Rectal smooth muscle tissue (tissue), 1 donor: Measurements from ENCODE around the gene BEGAIN.

Experiments
- H3K27ac ChIP-seq: one replicate; pipeline ENCODE4 v1.7.0; 2013; ENCODE audit warnings: low read depth, low read length, inconsistent platforms
- H3K27me3 ChIP-seq: one replicate; pipeline ENCODE4 v1.7.0; 2013; ENCODE audit warnings: low read length; ENCODE audit not compliant: control insufficient read depth, insufficient read depth
- H3K36me3 ChIP-seq: one replicate; pipeline ENCODE4 v1.7.0; 2013; ENCODE audit warnings: low read length; ENCODE audit not compliant: control insufficient read depth, insufficient read depth
- H3K4me1 ChIP-seq: one replicate; pipeline ENCODE4 v1.7.0; 2013; ENCODE audit warnings: low read length; ENCODE audit not compliant: control insufficient read depth, insufficient read depth
- H3K4me3 ChIP-seq: one replicate; pipeline ENCODE4 v1.7.0; 2013; ENCODE audit warnings: low read length
- H3K9ac ChIP-seq: one replicate; pipeline ENCODE4 v1.7.0; 2013; ENCODE audit warnings: low read length

Gene BEGAIN

DNA sequence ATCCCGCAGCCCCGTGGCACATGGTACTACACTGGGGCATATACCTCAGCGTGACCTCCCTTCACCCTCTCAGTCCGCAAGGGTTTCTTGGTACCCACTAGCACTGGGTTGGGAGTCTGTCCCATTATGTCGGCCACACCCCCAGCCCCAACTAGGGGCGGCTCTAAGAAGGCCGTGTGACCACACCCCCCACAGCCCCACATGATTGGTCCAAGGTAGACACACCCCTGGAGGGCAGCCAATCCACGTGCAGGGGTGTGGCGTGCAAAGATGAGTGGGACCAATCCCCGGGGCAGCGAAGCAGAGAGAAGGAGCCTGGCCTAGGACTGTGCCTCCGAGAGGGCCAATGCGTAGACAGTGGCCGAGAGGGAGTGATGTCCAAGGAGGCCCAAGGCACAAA lies 34.6 kb upstream of the BEGAIN start:
- Histone ChIP-seq H3K27me3 (peaks cover 2% of the 10 kb centered on the region), H3K36me3 (no peaks in the 10 kb centered on the region), H3K4me1 (no peaks in the 10 kb centered on the region), H3K4me3 (no peak overlapping the region), H3K27ac (no peak overlapping the region), H3K9ac (no peak overlapping the region)

GRCh38 chr14:100620255-100621100 lies 33.3 kb upstream of the BEGAIN start:
- Histone ChIP-seq H3K27ac (no peak overlapping the region), H3K27me3 (no peaks in the 10 kb centered on the region), H3K36me3 (no peaks in the 10 kb centered on the region), H3K4me1 (no peaks in the 10 kb centered on the region), H3K4me3 (no peak overlapping the region), H3K9ac (no peak overlapping the region)

DNA sequence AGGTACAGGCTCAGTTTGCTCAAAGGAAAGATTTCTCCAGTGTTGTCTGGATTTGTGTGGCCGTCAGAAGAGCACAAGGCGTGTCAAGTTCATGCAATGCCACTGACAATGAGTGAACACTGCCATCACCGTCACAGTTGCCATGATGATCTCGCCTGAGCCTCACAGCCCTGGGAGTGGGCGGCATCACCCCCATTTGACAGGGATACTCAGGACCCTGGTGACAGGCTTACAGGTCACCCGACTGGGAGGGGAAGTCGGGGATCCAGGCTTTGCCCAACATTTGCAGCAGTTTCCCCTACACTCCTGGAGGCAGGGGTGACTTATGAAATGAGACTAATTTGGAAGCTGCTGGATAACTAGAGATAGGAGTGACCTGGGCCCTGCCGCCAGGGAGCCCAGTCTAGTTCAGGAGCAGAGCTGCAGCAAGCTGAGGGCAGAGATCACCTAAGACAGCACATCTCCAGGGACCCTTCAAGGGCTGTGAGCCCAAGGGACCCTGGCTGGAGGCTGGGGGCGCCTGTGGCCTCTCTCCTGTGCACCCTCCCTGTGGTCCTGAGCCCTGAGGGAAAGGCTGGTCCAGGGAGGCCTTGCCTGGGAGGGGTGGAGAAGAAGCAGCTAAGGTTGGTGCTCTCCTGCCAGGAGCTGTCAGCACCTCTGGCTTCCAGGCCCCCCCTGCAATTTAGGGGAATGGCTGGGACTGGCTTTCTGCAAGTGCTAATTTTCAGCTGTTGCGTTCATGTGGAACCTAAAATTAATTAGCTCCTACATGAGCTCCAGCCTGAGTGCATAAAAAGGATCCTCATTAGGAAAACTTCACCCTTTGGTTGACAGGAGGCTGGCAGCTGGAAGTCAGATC lies 32.4 kb upstream of the BEGAIN start:
- Histone ChIP-seq H3K4me3 (no peak overlapping the region), H3K36me3 (no peaks in the 10 kb centered on the region), H3K9ac (no peak overlapping the region), H3K27ac (no peak overlapping the region), H3K4me1 (no peaks in the 10 kb centered on the region), H3K27me3 (no peaks in the 10 kb centered on the region)

GRCh38 chr14:100618763-100619320 lies 31.6 kb upstream of the BEGAIN start:
- H3K9ac ChIP-seq = no peak overlapping the region
- H3K27ac ChIP-seq = no peak overlapping the region
- no peak overlapping the region for H3K4me3 ChIP-seq
- H3K27me3 ChIP-seq = no peaks in the 10 kb centered on the region
- H3K36me3 ChIP-seq = no peaks in the 10 kb centered on the region
- no peaks in the 10 kb centered on the region for H3K4me1 ChIP-seq

- Histone ChIP-seq H3K27me3 (no peaks in the 10 kb centered on the region), H3K36me3 (no peaks in the 10 kb centered on the region), H3K27ac (no peak overlapping the region), H3K9ac (no peak overlapping the region), H3K4me1 (no peaks in the 10 kb centered on the region), H3K4me3 (no peak overlapping the region)
Observed at GRCh38 chr14:100618318-100618693, 31.1 kb upstream of the BEGAIN start.

DNA sequence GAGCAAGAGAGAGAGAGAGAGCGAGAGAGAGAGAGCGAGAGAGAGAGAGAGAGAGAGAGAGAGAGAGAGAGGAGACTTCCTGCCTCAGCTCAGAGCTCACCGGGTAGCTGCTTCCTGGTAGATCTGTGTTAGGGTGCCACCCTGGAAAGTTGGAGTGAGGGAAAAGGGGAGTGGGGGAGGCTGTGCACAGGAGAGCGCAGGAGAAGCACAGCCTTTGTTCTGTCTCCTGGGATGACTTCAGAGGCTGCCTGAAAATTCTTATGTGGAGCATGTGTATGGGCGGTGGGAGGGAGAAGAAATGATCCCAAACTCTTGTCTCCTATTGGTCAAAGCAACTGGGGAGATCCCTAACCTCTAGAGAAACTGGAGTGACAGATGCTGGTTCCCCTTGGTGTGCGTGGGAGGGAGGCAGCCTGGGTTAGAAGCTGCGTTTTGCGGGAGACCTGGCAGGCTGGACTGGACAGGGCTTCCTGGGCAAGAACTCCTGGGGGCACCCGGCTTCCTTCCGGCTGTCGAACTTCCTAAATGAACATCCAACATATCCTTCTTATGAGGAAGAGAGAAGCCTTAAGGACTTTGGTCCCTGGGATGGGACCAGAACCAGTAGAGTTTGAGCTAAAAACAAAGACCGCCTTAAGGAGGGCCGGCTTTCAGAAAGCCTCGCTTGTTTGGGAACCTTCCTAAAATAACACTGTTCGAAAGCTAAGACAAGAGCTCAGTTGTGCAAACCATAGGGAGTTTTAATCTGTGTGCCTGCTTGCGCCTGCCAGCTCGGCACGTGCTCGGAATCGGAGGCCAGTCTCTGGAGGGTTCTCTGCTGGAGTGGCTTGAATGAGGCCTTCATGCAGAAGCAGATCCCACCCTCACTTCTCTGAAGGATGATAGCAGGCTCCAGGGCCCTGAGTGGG lies 30.4 kb upstream of the BEGAIN start:
- Histone ChIP-seq H3K27me3 (no peaks in the 10 kb centered on the region), H3K9ac (no peak overlapping the region), H3K27ac (no peak overlapping the region), H3K4me1 (no peaks in the 10 kb centered on the region), H3K36me3 (no peaks in the 10 kb centered on the region), H3K4me3 (no peak overlapping the region)

GRCh38 chr14:100616854-100617409 lies 29.7 kb upstream of the BEGAIN start:
- no peaks in the 10 kb centered on the region for H3K27me3 ChIP-seq
- H3K4me1 ChIP-seq = no peaks in the 10 kb centered on the region
- H3K27ac ChIP-seq = no peak overlapping the region
- H3K9ac ChIP-seq = no peak overlapping the region
- no peaks in the 10 kb centered on the region for H3K36me3 ChIP-seq
- H3K4me3 ChIP-seq = no peak overlapping the region

GRCh38 chr14:100615736-100616695 lies 28.8 kb upstream of the BEGAIN start:
- H3K36me3 ChIP-seq = no peaks in the 10 kb centered on the region
- no peak overlapping the region for H3K9ac ChIP-seq

GRCh38 chr14:100614803-100615202 lies 27.6 kb upstream of the BEGAIN start:
- no peak overlapping the region for H3K27ac ChIP-seq
- no peaks in the 10 kb centered on the region for H3K27me3 ChIP-seq
- no peaks in the 10 kb centered on the region for H3K36me3 ChIP-seq
- no peak overlapping the region for H3K4me3 ChIP-seq
- no peaks in the 10 kb centered on the region for H3K4me1 ChIP-seq
- H3K9ac ChIP-seq = no peak overlapping the region

More at GRCh38 chr14:100615736-100616695, 28.8 kb upstream of the BEGAIN start:
- H3K4me1 ChIP-seq = no peaks in the 10 kb centered on the region
- no peak overlapping the region for H3K27ac ChIP-seq
- no peaks in the 10 kb centered on the region for H3K27me3 ChIP-seq
- H3K4me3 ChIP-seq = no peak overlapping the region

DNA sequence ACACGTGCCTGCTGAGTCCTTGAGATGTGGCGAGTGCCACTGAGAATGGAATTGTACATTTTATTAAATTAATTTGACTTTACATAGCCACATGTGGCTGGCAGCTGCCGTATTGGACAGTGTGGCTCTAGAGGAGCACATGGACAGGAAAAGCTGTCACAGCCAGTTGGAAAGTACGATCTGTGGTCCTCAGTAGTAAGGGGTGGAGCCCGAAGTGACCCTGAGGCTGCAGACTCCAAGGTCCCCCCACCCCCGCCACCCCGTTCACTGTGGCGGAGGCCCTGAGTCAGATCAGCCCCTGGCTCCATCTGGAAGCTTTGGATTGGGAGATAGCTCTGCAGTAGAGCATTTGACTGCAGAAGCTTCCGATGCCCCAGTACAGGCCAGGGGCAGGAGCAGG lies 25.8 kb upstream of the BEGAIN start:
- H3K27me3 ChIP-seq = no peaks in the 10 kb centered on the region

More for the DNA sequence above, 25.8 kb upstream of the BEGAIN start:
- no peaks in the 10 kb centered on the region for H3K4me1 ChIP-seq
- no peaks in the 10 kb centered on the region for H3K36me3 ChIP-seq
- no peak overlapping the region for H3K4me3 ChIP-seq
- H3K9ac ChIP-seq = no peak overlapping the region
- no peak overlapping the region for H3K27ac ChIP-seq
